CD14-positive monocyte (primary cell): ENCODE data around the gene P3H3. TPM values are rescaled to one million over a fixed set of nuclear protein-coding genes. Genes with fewer than 3 reads are reported as not detected.

ENCODE experiments used
- DNase-seq, 3 donors: peaks; one replicate each; pipeline ENCODE4 v3.0.0-alpha.2; 2011 to 2022
- H2AFZ ChIP-seq: 2 replicates; pipeline ENCODE4 v1.6.0; 2012; ENCODE audit warnings: mild to moderate bottlenecking, low read depth, low read length, inconsistent platforms; ENCODE audit not compliant: insufficient read depth, poor library complexity, severe bottlenecking
- H3K27ac ChIP-seq, 2 donors: 1 replicate in 1 of 2; 2 replicates in 1 of 2; pipeline ENCODE4 v1.5.1; 2012 to 2013; ENCODE audit warnings: low read length in 2 of 2, control low read depth in 1 of 2, inconsistent platforms in 1 of 2, low read depth in 1 of 2, mild to moderate bottlenecking in 1 of 2
- H3K27me3 ChIP-seq, 2 donors: one replicate each; pipeline versions ENCODE4 v1.6.0 to v1.6.1; 2011 to 2013; ENCODE audit warnings: low read length in 2 of 2; ENCODE audit not compliant: control insufficient read depth in 2 of 2, insufficient read depth in 2 of 2
- H3K36me3 ChIP-seq, 2 donors: replicated peaks in 1 of 2; 1 replicate in 1 of 2; 2 replicates in 1 of 2; pipeline versions ENCODE4 v1.5.1 to v1.6.1; 2012 to 2013; ENCODE audit warnings: low read length in 2 of 2, control low read depth in 1 of 2, inconsistent platforms in 1 of 2, mild to moderate bottlenecking in 1 of 2; ENCODE audit not compliant: insufficient read depth in 2 of 2, control insufficient read depth in 1 of 2
- H3K4me1 ChIP-seq, 2 donors: 1 replicate in 1 of 2; 2 replicates in 1 of 2; pipeline versions ENCODE4 v1.5.1 to v1.6.1; 2012 to 2013; ENCODE audit warnings: low read length in 2 of 2, control low read depth in 1 of 2, inconsistent platforms in 1 of 2, mild to moderate bottlenecking in 1 of 2, moderate library complexity in 1 of 2; ENCODE audit not compliant: insufficient read depth in 2 of 2, control insufficient read depth in 1 of 2
- H3K4me2 ChIP-seq: replicated peaks from 2 replicates; pipeline ENCODE3; 2012; ENCODE audit warnings: low read length, moderate library complexity, mild to moderate bottlenecking; ENCODE audit not compliant: poor library complexity, severe bottlenecking; ENCODE audit errors: extremely low read depth
- H3K4me3 ChIP-seq, 3 experiments: fragments of 200-600 bp in 1 of 3; sonication (generic) in 1 of 3; replicated peaks in 1 of 3; 1 replicate in 2 of 3; 2 replicates in 1 of 3; pipeline ENCODE4 v1.5.1; 2011 to 2013; ENCODE audit warnings: low read length in 3 of 3, mild to moderate bottlenecking in 3 of 3, control low read depth in 2 of 3, low read depth in 2 of 3, inconsistent platforms in 1 of 3, moderate library complexity in 1 of 3
- H3K79me2 ChIP-seq: 2 replicates; pipeline ENCODE4 v1.6.0; 2012; ENCODE audit warnings: mild to moderate bottlenecking, control low read depth, inconsistent platforms, low read length, moderate library complexity; ENCODE audit not compliant: insufficient read depth
- H3K9ac ChIP-seq: 2 replicates; pipeline ENCODE4 v1.6.0; 2017; ENCODE audit warnings: low read length, mild to moderate bottlenecking; ENCODE audit not compliant: insufficient read depth, poor library complexity, severe bottlenecking
- H3K9me3 ChIP-seq, 2 donors: replicated peaks in 1 of 2; 1 replicate in 1 of 2; 2 replicates in 1 of 2; pipeline versions ENCODE4 v1.5.1 to v1.6.1; 2012 to 2013; ENCODE audit warnings: low read length in 2 of 2, control low read depth in 1 of 2; ENCODE audit not compliant: control insufficient read depth in 1 of 2, insufficient read depth in 1 of 2
- H4K20me1 ChIP-seq: 2 replicates; pipeline ENCODE4 v1.6.0; 2012; ENCODE audit warnings: mild to moderate bottlenecking, low read length, control low read depth, moderate library complexity; ENCODE audit not compliant: insufficient read depth
- H3K27ac Mint-ChIP-seq, 7 donors: one replicate each; pipeline ENCODE4 v1.8.0; 2020; ENCODE audit warnings: mild to moderate bottlenecking in 7 of 7, mixed read lengths in 7 of 7, moderate library complexity in 6 of 7, inconsistent platforms in 2 of 7
- H3K27me3 Mint-ChIP-seq, 3 donors: one replicate each; pipeline ENCODE4 v1.8.0; 2021 to 2022; ENCODE audit warnings: low read depth in 3 of 3, mild to moderate bottlenecking in 3 of 3, mixed read lengths in 3 of 3, moderate library complexity in 3 of 3, inconsistent platforms in 1 of 3
- H3K36me3 Mint-ChIP-seq, 2 donors: one replicate each; pipeline ENCODE4 v1.8.0; 2020; ENCODE audit warnings: mixed read lengths in 2 of 2, inconsistent platforms in 1 of 2, mild to moderate bottlenecking in 1 of 2
- H3K4me1 Mint-ChIP-seq: one replicate; pipeline ENCODE4 v1.8.0; 2020; ENCODE audit warnings: mild to moderate bottlenecking, mixed read lengths
- H3K4me3 Mint-ChIP-seq, 2 donors: one replicate each; pipeline ENCODE4 v1.8.0; 2020; ENCODE audit warnings: mild to moderate bottlenecking in 2 of 2, mixed read lengths in 2 of 2, moderate library complexity in 1 of 2
- H3K9me3 Mint-ChIP-seq, 7 donors: one replicate each; pipeline ENCODE4 v1.8.0; 2020 to 2022; ENCODE audit warnings: mixed read lengths in 7 of 7, mild to moderate bottlenecking in 6 of 7, moderate library complexity in 6 of 7, inconsistent platforms in 2 of 7
- WGBS: methylation state at CpG from one replicate; pipeline ENCODE4 v1.1.5; 2013; ENCODE audit warnings: missing lambda C conversion rate; ENCODE audit not compliant: insufficient coverage; 5-methylcytosine and 5-hydroxymethylcytosine counted together
- intact Hi-C, 2 donors: fragments of 100-400 bp; cut with micrococcal nuclease; formaldehyde crosslinking; loops; one replicate each; pipeline versions ENCODE4 v1.15.0 to v1.15.1; 2023
- polyA plus RNA-seq, 3 donors: library from polyadenylated mRNA; depleted of rRNA in 1 of 3; unstranded in 2 of 3; stranded (reverse) in 1 of 3; fragments of 300-500 nt in 2 of 3; fragments of >200 nt in 1 of 3; fragmentation: Illumina TruSeq in 2 of 3; gene quantifications; 1 replicate in 2 of 3; 2 replicates in 1 of 3; pipeline ENCODE4 v1.2.3, GENCODE V29; 2012 to 2021
- TF ChIP-seq, protein P1 (sequence below): fragments of 200-600 bp; IDR thresholded peaks from one replicate; pipeline ENCODE4 v1.8.0; 2022; ENCODE audit warnings: antibody characterized with exemption, mild to moderate bottlenecking

P3H3 gene
- polyA plus RNA-seq, 3 donors = 0.56 TPM; not detected in 2

DNA sequence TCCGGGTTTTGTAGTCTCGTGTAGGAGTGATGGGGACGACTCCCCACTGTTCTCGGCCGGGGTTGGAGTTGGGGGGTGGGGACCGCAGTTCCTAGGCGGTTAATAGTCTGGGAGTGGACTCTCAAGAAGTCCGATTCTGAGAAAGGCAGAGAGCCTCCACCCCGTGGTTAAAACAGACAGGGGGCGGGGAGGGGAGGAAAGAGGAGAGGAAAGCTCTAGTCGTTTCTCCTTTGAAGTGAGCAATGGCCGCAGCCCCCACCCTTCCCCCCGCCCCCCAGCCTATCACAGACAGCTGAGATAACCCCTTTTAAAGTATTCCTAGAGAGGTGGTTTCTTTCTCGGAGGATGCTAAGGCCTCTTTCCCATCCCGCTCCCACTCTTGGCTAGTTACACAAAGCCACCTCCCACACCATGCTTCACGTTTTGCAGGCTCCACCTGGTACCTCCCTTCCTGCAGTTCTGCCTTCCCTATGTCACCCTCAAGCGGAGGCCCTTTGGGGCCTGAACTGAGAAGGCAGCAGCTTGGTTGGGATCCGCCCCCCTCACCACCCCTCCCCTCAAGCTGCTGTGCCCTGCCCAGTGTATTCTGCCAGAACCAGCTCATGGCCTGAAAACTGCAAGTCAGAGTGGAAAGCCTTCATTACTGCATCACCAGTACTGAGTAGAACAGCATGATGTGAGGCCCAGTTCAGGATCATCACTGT is 24.6 kb downstream of the P3H3 start:
- Histone ChIP-seq H3K9ac (peak overlapping the region; percentile 62), H3K9me3 (no peaks in the 10 kb centered on the region), H3K4me2 (peak overlapping the region; percentile 89), H3K27ac (peak overlapping the region in 1 of 2 donors; percentile 37), H3K4me1 (peaks cover 29 to 35% of the 10 kb centered on the region in 2 donors), H3K79me2 (peaks cover 50% of the 10 kb centered on the region), H3K36me3 (peaks cover 27 to 49% of the 10 kb centered on the region in 2 donors), H3K27me3 (no peaks in the 10 kb centered on the region), H3K4me3 (peak overlapping the region; percentile 36 to 93 (median 56)), H4K20me1 (peaks cover 9% of the 10 kb centered on the region), H2AFZ (peak overlapping the region; percentile 83)
- intact Hi-C loops = loop anchor here in 1 of 2 donors (10.0 kb wide), 1 partner anchor 52 kb away; the partner anchor contains the start of gene LRRC23
- H3K4me1 Mint-ChIP-seq = peaks cover 27% of the 10 kb centered on the region
- peak overlapping the region; percentile 98 for H3K4me3 Mint-ChIP-seq
- no peaks in the 10 kb centered on the region for H3K27me3 Mint-ChIP-seq
- no peak for DNase-seq
- peaks cover 0 to 1% (median 0%) of the 10 kb centered on the region in 7 donors for H3K9me3 Mint-ChIP-seq
- 2% methylated on average over 7 of the region's 18 CpGs for WGBS
- H3K27ac Mint-ChIP-seq = peak overlapping the region; percentile 84 to 99 (median 99)
- H3K36me3 Mint-ChIP-seq = peaks cover 33 to 42% of the 10 kb centered on the region in 2 donors
- TF ChIP-seq, protein P1, sequence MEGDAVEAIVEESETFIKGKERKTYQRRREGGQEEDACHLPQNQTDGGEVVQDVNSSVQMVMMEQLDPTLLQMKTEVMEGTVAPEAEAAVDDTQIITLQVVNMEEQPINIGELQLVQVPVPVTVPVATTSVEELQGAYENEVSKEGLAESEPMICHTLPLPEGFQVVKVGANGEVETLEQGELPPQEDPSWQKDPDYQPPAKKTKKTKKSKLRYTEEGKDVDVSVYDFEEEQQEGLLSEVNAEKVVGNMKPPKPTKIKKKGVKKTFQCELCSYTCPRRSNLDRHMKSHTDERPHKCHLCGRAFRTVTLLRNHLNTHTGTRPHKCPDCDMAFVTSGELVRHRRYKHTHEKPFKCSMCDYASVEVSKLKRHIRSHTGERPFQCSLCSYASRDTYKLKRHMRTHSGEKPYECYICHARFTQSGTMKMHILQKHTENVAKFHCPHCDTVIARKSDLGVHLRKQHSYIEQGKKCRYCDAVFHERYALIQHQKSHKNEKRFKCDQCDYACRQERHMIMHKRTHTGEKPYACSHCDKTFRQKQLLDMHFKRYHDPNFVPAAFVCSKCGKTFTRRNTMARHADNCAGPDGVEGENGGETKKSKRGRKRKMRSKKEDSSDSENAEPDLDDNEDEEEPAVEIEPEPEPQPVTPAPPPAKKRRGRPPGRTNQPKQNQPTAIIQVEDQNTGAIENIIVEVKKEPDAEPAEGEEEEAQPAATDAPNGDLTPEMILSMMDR = no peak

DNA sequence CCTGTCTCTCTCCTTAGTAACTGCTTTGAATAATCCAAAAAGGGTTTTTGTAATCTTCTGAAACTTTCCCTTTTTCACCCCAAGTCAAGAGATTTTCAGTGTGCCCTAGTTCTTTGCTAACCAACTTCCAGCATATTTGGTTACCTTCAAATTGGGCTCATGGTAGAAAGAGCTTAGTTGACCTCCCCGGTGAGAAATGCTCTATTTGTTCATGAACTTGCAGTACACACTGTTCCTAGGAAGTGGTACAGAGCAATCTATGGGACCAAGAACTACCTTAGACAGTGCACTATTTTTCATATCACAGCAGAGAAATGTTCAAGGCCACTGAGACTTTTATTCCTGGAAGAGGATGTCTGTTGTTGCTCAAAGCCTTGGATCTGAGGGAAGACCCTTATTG is 25.4 kb downstream of the P3H3 start:
- Mint-ChIP-seq H3K4me1 (peaks cover 27% of the 10 kb centered on the region), H3K27ac (no peak overlapping the region), H3K4me3 (no peak overlapping the region), H3K36me3 (peaks cover 42 to 48% of the 10 kb centered on the region in 2 donors), H3K9me3 (peaks cover 0 to 1% (median 0%) of the 10 kb centered on the region in 7 donors), H3K27me3 (no peaks in the 10 kb centered on the region)
- whole genome bisulfite sequencing = 100% methylated on average over 1 of the region's 1 CpG
- Histone ChIP-seq H4K20me1 (peaks cover 9% of the 10 kb centered on the region), H3K4me1 (peaks cover 29 to 35% of the 10 kb centered on the region in 2 donors), H3K9me3 (no peaks in the 10 kb centered on the region), H3K4me2 (no peak overlapping the region), H3K4me3 (no peak overlapping the region), H3K27me3 (no peaks in the 10 kb centered on the region), H3K36me3 (peaks cover 36 to 49% of the 10 kb centered on the region in 2 donors), H3K9ac (no peak overlapping the region), H3K79me2 (peaks cover 50% of the 10 kb centered on the region), H3K27ac (no peak overlapping the region), H2AFZ (no peak overlapping the region)
- TF ChIP-seq, protein P1 = no peak
- DNase-seq = no peak
- intact Hi-C loops = loop anchor here in 1 of 2 donors (10.0 kb wide), 1 partner anchor 51 kb away; the partner anchor contains the start of gene LRRC23
